NCI-H345 treated with DMSO at 0.1 percent for 48 hours (cell line): ENCODE results near the gene SIK3.

Source experiments
- DNase-seq: peaks from one replicate; lab custom pipeline; 2025; ENCODE audit not compliant: unreplicated experiment; lab: John Stamatoyannopoulos, UW

SIK3 gene

DNA sequence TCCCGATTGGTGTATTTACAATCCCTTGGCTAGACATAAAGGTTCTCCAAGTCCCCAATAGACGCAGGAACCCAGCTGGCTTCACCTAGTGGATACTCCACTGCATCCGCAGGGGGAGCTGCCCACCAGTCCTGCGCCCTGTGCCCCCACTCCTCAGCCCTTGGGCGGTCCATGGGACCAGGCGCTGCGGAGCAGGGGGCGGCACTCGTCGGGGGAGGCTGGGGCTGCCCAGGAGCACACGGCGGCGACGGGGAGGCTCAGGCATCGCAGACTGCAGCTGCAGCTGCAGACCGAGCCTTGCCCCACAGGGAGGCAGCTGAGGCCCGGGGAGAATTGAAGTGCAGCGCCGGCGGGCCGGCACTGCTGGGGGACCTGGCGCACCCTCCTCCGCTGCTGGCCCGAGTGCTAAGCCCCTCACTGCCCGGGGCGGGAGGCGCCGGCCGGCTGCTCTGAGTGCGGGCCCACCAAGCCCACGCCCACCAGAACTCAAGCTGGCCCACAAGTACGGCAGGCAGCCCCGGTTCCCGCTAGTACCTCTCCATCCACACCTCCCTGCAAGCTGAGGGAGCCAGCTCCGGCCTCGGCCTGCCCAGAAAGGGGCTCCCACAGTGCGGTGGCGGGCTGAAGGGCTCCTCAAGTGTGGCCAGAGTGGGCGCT is 12.2 kb upstream of the SIK3 start:
- no peak for DNase-seq

DNA sequence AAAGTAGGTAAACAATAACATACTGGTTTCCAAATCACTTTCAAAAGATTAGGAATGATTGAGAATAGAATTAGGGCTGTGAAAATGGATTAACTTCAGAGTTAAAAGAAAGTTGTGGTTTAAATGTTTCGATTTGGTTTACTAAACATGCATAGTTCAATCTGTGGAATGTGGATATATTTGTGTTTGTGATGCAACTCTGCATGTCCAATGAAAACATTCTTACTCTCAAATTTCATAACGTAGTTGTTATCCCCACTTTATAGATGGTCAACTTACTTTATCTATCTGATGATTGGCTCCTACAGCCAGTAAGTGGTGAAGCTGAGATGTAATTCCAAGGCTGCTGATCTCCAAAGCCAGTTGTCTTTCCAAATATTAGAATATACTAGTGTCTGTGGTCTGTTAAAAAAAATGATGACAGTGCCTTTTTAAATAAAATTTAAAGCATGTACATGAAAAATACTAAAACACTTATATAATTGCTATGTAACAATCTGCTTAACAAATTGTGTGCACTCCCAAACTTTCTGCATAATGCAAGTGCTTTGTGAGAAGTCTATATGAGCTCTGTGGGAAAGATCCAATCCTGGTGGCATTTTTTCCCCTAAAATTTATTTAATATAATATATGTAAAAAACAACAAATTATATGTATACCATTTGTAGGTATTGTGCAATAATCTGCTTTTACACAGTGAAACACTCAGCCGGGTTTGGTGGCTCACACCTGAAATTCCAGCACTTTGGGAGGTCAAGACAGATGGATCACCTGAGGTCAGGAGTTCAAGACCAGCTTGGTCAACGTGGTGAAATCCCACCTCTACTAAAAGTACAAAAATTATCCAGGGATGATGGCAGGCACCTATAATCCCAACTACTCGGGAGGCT is 9.7 kb upstream of the SIK3 start:
- no peak for DNase-seq

DNA sequence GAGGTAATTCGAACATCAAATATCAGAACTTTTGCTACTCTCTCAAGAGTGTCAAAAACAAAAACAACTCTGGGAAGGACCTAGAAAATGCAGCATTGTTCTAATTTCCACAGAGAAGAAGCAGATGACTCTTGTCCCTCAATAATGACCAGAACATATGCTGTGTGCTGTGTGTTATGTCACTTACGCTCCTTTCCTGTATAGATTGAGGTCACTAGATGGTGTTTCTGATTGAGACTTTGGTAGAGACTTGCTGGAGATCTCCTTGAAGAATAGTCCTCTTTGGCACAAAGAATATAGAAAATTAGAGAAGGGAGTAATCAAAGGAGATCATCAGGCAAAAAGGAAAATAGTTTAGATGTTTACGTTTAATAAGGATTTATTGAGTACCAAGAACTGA is 2.3 kb upstream of the SIK3 start:
- DNase-seq = no peak

DNA sequence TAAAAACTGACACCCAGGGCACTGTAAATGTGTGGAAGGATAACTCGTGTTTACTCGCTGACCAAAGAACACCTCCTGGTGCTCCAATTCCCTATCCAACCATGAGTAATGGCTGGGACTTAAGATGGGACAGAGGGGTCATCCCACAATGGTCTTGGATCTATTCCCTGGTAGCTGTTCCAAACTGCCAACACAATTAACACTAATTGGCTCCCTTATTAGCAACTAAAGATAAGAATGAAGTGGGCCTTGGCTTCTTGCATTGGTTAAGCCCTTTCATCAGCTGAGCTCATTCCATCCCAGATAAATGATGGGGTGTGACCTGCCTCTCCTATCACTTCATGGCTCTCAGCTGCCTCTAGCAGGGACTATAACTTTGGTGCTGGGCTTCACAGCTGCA is 1.5 kb upstream of the SIK3 start:
- no peak for DNase-seq

DNA sequence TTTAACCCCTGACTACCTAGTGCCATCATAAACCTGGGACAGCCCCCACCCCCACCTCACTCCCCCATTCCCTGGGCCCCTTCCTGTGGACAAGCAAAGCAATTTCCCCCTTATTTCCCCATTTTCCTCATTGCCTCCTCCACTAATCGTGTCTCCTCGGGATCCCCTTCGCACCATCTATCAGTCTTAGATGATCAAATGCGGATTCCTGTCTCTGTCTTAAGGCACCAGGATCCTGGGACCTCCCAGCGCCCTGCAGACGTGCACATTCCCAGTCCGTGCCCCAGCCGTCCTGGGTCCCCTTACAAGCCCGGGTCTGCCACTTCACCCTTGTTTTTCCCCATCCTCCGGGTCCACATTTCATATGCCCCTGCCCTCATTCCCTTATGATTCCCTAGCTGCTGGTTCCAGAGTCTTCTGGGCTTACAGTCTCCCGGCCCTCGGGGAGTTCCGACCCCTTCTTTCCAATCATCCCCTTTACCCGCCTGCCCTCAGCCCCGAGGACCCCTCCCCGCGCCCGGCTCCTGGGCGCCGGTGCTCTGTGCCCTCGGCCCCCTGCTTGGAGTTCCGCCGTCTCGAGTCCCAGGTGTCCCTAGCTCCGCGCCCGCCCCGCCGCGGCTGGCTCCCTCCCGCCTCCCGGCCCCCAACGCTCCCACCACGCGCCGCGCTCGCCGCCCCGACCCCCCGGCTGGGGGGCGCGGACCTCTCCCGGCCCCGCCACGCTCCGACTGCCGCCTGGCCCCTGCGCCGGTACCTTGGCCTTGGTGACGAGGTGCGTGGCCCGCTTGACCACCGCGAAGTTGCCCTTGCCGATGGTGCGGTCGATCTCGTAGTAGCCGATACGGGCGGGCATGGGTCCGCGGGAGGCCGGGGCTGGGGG is 599 bp downstream of the SIK3 start:
- no peak for DNase-seq

DNA sequence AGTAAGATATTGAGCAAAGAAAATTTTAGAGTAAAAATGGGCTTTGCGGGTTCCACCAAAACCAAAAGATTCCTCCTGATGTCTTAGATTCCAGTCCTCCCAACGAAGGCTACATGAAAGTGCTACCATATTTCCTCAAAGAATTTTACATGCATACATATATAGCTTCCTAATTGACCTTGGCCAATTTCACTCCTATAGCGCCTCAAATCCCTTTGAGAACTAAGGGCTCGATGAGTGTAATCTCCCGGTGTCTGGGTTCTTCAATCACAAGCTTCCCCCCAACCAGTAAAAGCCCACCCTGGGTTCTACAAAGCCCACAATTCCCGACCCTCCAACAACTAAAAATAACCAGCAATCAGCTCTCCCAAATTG is 1.2 kb downstream of the SIK3 start:
- DNase-seq = no peak

DNA sequence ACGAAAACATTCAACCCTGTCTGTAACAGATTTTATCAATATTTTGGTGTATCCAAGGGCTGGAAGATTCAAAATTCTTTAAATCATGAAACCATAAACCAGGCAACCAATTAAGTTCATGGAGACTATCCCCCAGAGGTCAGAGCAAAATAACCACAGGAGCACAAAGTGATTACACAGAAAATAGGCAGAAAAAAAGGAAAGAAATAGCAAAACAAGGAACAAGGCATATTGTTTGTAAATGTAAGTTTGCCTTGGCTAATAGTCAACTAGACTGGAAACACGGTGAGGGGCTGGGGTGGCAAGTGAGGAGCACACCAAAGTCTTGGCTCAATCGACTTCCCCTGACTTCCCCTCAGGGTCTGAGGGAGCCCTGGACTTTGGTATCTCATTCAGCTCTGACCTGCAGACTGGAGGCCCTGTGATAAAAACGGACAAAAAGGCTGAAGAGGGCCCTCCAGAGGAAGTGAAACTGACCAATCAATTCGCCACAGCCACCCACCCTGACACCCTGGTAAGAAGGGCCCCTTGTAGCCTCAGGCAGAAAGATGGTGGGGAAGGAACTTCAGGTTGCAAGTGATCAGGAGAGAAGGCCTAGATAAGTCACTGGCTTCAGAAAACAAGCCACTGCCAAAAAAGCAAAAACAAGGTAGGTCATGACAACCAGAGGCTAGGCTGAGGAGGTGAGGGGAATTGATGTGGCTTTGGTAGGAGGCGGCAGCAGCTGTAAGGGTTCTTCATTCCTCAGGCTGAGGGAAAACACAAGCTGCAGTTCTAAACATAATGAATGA is 1.8 kb downstream of the SIK3 start:
- no peak for DNase-seq

DNA sequence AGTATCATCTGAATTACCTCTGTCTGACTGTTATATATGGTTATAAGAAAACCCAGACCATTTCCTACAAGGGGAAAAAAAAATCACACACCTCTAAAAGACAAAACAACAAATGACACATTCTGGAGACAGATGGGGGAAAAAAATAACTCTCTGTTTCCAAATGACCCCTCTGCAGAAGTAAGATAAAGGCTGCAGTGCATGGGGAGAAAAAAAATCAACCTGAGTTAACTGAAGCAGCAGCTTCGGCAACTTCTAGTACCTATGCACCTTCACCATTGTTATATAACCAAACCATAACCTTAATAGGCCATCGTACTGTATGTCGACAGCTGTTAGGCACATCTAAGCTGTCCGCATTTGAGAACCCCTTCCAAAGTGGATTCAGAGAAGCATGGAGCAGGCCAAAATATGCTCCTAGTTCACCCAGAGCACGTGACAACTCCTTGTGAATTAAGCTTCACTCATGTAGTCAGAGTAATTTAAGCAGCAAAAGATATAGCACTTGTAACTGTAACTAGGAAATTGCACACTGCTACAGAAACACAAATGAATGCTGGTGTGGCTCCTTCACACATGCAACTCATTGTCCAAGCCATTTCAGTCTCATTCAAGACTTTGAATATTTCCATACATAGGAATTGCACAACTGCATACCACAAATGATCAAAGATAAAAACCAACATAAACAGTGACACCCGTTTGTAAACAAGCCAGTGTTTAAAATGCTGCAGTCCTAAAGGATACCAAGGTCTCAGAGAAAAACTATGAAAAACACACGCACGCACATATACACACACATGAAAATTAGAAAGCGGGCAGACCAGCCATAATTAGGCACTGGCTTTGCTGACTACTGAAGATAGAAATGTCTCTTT is 2.7 kb downstream of the SIK3 start:
- DNase-seq = no peak

DNA sequence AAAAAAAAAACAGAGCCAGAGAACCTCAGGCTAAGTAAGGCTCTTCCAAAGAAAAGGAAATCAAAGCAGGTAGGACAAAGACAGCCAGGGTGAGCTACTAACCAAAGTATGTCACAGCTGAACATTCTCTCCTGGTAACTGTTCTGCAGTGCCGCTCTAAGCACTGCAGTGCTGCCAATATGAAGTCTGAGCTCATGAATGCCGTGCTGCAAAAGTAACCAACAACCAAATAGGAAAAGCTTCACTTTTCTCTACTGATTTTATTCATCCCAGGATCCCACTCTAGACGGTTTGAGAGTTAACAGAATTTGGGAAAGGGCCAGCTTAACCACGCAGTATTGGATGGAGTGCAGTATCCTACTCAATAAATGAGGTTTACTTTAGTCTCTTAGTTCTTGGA is 3.5 kb downstream of the SIK3 start:
- no peak for DNase-seq

DNA sequence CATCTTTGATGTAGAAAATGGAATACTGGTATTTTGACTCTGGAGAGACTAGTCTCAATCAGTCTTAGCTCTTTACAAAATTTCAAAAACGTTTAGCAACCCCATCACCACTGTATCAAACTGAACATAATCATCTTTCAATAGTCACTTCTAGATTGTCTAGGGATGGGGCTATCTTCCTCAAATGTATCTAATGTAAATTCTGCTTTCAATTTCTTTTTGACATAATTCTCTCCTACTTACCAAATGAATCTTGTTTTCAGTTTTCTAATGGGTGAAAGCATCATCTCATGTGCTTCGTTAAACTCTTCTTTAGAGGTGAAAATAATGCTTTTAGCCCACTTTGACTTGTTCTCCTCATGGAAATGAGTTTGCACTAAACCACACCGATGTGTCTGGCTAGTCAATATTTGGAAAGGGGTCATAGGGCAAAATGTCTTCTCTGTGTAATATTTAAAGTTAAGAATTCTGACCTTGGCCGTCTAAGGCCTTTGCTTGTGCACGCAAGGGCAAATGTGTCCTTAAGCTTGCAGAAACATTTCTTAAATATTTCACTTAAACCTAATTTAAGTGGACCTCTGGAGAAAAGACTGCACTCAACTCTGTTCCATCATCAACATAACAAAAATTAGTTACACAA is 5.2 kb downstream of the SIK3 start:
- no peak for DNase-seq

DNA sequence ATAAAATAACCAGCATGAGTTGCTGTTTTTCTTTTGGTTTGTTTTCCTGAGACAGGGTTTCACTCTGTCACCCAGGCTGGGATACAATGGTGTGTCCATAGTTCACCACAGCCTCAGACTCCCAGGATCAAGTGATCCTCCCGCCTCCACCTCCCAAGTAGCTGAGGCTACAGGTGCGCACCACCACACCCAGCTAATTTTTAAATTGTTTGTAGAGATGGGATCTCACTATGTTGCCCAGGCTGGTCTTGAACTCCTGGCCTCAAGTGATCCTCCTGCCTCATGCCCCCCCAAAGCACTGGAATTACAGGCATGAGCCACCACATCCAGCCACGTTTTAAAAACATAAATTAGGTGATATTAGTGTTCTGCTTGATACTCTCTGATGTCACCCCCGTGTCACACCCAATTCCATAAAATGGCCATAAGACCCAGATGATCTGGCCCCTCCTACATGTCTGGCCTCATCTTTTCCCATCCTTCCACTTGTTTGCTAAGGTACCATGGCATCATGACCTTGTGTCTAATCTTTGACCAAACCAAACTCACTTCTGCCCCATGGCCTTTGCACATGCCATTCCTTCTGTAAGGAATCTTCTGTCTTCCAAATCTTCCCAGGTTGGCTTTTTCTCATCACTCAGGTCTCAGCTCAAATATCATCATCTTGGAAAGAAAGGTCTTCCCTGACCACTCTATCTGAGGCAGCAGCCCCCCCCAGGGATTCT is 6.3 kb downstream of the SIK3 start:
- DNase-seq = no peak

DNA sequence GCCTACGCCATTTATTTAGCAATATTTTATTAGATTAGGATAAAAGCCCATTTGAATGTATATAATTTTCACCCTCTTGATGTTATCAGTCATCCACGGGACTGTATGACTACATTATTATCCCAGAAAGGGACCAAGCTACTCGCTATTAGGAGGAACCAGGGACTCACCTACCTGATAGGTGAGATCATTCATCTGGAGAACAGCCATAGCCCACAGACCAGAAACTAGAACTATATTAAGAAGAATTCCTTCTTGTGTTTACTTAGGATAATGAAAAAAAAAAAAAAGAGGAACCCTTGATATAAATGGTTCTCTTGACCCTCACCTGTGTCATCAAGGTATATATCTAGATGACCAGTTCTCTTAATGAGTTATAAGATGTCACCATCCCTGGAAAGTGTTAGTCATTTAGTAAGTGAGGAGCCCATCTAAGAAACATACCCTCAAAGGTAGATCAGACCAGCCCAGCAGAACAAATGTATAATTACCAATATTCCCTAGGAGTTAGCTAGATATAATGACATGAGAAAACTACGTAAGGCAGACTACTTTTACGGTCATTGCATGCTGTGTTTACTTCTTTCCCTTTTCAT is 8.0 kb downstream of the SIK3 start:
- DNase-seq = no peak

DNA sequence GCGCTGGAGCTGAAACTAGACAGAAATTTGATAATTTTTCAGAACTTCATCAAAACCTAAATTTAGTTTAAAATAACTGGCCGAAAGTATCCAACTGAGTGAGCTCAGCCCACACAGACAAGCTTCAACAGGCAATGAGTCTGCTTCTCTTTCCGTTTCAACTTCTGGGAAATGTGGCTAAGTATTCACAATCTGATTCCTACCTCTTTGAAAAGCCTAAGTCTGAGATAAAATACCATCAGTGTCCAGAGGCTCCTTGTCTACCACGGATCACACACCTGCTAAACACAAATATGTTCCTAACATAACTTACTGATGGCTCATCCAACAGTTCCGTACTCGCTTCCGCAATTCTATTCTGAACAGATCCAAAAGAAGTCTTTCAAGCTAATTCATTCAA is 8.5 kb downstream of the SIK3 start:
- DNase-seq = no peak

DNA sequence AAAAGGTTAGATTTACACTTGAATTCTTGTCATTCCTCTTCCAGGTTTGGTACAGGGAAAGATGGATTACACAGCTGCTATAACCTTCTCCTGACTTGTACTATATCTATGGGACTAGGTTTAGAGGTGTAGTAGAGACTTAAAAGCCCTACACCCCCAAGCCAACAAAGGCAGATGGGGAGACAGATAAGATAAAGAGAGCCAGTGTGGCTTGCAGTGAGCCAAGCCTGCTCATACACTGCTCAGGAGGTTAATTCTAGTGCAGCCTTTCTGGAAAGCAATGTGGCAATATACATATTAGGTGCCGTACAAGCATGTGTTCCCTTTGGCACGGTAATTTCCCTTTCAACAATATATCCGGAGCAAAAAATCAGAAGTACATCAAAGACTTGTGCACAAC is 10.8 kb downstream of the SIK3 start:
- no peak for DNase-seq

DNA sequence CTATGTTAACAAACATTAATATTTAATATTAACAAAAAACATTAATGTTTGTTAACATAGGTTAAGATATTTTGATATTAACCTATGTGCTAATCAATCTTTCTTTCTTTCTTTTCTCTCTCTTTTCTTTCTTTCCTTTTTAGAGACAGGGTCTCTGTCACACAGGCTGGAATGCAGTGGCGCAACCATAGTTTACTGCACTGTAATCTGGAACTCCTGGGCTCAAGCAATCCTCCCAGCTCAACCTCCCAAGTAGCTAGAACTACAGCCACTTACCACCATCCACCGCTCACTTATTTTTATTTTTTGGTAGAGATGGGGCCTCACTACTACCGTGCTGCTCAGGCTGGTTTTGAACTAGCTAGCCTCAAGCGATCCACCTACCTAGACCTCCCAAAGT is 13.2 kb downstream of the SIK3 start:
- DNase-seq = no peak

DNA sequence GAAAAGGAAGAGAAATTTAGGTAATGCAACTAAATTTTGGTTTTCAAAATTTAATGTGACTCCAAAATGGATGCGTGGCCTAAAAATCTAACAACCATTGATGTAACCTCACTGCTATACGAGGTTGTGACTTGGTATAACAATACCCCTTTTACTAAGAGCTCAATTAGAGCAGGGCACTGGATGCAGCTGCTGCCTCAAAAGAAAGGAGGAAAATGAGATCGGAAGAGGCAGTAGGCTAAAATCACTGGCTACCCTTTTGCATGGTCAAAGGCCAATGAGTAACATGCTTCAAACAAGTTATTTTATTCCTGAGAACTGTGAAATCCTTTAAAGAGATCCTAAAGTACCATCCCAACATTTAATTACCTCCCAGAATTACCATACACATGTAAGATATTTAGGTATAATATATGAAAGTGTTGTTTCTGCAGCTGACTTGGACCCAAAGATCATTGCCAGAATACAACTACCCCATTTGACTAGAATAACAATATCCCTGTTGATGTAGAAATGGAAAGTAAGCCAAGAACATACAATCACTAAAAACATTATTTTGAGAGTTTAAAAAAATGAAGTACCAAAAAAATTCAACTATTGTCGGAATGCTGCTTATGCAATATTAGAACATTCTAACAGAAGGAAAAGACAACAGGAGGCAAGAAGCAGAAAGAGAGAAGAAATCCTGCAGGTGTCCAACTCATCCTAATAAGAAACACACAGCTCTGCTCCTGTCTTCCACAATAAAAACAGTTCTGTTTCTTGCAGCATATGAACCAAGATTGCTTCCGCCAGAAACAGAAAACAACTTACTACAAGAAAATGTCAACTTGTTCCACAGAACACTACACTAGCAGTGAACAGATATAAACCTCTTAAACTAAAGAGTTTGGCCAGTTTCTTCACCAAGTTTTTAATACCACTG is 15.0 kb downstream of the SIK3 start:
- DNase-seq = no peak

DNA sequence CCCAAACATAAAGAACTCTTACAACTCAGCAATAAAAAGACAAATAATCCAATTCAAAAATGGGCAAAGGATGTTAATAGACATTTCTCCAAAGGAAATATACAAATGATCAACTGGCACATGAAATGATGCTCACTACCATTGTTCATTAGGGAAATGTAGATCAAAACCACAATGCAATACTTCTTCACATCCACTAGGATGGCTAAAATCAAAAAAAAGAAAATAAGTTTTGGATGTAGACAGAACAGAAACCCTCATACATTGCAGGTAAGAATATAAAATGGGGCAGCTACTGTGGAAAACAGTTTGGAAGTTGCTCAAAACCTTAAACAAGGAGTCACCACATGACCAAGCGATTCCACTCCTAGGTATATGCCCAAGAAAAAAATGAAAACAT is 16.3 kb downstream of the SIK3 start:
- no peak for DNase-seq
